Activated T-cell treated with anti-CD3 and anti-CD28 coated beads, Interleukin-2, amount 50 U/mL, for 72 hours (primary cell): ENCODE measurements around the gene CEP128. TPM values are rescaled to one million over a fixed set of nuclear protein-coding genes. Genes with fewer than 3 reads are reported as not detected.
"Not testable (repeated sequence)": the region's sequence is repeated elsewhere in the genome, so short reads cannot be mapped to it uniquely, and the experiment has no call there.

Experiments used
- ATAC-seq, 2 donors: fragments of 150-1000 bp; cut with Tn5 transposase; replicated peaks in 1 of 2; 2 replicates each; pipeline ENCODE4 v1.10.0; 2021; ENCODE audit warnings: moderate library complexity in 2 of 2, mild to moderate bottlenecking in 1 of 2
- DNase-seq, 2 donors: peaks; one replicate each; pipeline ENCODE4 v3.0.0; 2021 to 2022; ENCODE audit warnings: mixed read lengths in 1 of 2
- H3K27ac Mint-ChIP-seq: one replicate; pipeline ENCODE4 v1.8.0; 2022; ENCODE audit warnings: mild to moderate bottlenecking, moderate library complexity, mixed read lengths
- H3K27me3 Mint-ChIP-seq: one replicate; pipeline ENCODE4 v1.8.0; 2022; ENCODE audit warnings: low read depth, mixed read lengths
- H3K36me3 Mint-ChIP-seq, 2 donors: one replicate each; pipeline ENCODE4 v1.8.0; 2022; ENCODE audit warnings: mixed read lengths in 2 of 2, mild to moderate bottlenecking in 1 of 2; ENCODE audit not compliant: insufficient read depth in 2 of 2
- H3K4me1 Mint-ChIP-seq: one replicate; pipeline ENCODE4 v1.8.0; 2022; ENCODE audit warnings: low read depth, mixed read lengths
- H3K4me3 Mint-ChIP-seq, 2 donors: one replicate each; pipeline ENCODE4 v1.8.0; 2022; ENCODE audit warnings: mild to moderate bottlenecking in 2 of 2, mixed read lengths in 2 of 2, moderate library complexity in 2 of 2
- H3K9me3 Mint-ChIP-seq, 2 donors: one replicate each; pipeline ENCODE4 v1.8.0; 2022; ENCODE audit warnings: mixed read lengths in 2 of 2
- total RNA-seq, 2 donors: library from RNA; stranded (reverse); gene quantifications; one replicate each; pipeline ENCODE4 v1.2.3, GENCODE V29; 2022

The CEP128 gene
- total RNA-seq, 2 donors from 2014 or later, result 14.2 to 16.9 TPM

DNA sequence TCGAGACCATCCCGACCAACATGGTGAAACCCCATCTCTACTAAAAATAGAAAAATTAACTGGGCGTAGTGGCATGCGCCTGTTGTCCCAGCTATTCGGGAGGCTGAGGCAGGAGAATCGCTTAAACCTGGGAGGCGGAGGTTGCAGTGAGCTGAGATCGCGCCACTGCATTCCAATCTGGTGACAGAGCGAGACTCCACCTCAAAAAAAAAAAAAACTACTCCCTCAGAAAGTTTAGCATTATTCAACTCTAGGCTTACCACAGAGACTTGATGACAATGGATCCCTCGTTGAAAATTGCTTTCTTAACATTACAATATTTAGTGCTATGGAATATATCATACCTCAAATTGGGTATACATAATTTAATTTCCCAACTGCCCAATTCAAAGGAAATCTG is 29.5 kb downstream of the CEP128 start:
- not testable (repeated sequence) for H3K27ac Mint-ChIP-seq, ATAC-seq, H3K4me1 Mint-ChIP-seq, DNase-seq, H3K27me3 Mint-ChIP-seq, H3K9me3 Mint-ChIP-seq, H3K4me3 Mint-ChIP-seq
- peaks cover 2 to 14% of the 10 kb centered on the region in 2 donors for H3K36me3 Mint-ChIP-seq

DNA sequence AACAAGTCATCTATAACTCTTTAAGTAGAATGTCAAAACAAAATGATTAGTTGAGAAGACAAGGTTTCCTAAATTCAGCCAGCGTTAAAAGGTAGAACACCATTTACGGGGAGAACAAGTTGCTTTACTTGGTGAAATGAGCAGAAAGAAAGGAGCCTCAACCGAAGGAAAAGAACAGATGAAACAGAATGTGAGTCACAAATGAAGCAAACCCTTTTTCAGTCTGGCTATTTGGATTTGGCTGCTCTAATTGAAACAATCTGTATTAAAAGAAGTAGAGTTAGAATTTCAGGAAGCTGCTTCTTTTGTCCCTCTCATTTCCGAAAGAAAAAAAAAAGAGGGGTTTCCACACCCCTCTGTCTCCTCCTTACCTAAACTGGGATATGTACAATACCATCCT is 34.6 kb downstream of the CEP128 start:
- DNase-seq (no peak), ATAC-seq (no peak)
- Mint-ChIP-seq H3K4me3 (no peak overlapping the region), H3K4me1 (peaks cover 13% of the 10 kb centered on the region), H3K36me3 (peaks cover 0 to 10% of the 10 kb centered on the region in 2 donors), H3K27me3 (no peaks in the 10 kb centered on the region), H3K27ac (no peak overlapping the region), H3K9me3 (no peaks in the 10 kb centered on the region)

DNA sequence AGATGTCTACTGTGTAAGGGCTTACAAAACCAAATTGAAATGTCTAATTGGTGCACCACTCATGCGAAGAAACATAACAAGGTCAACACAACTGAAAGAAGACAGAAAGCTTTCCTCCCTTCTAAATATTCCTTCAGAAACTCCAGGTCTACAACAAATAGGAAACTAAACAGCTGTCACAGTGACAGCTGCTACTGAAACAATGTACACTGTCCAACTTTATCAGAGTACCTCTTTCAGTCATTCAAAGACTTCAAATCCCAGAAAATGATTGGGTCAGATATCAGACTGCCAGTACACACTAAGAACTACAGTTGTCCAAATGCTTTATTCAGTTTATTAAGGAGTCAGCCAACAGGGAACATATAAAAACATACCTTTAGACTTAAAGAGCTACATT is 35.2 kb downstream of the CEP128 start:
- Mint-ChIP-seq H3K4me3 (no peak overlapping the region), H3K4me1 (peaks cover 19% of the 10 kb centered on the region), H3K27ac (no peak overlapping the region), H3K27me3 (no peaks in the 10 kb centered on the region), H3K9me3 (no peaks in the 10 kb centered on the region), H3K36me3 (peaks cover 3 to 10% of the 10 kb centered on the region in 2 donors)
- DNase-seq (no peak), ATAC-seq (no peak)

DNA sequence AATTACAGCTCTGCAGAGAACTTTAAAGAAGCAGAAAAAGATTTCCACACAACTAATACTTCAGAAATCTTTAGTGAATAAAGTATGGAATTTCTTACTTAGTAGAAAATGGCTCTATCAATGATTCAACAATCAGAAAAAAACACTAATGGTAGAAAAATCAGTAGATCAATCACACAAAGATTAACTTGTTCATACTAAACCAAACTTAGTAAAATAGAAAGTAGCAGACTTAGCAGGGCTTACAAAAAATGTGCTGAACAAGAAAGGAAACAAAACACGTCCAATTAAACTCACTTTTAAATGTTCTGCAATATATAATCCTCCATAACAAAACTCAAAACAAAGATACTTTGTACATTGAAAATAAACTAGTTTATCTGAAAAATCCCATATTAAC is 38.9 kb downstream of the CEP128 start:
- H3K27me3 Mint-ChIP-seq, result no peaks in the 10 kb centered on the region
- H3K4me1 Mint-ChIP-seq, result peaks cover 19% of the 10 kb centered on the region
- H3K9me3 Mint-ChIP-seq, result no peaks in the 10 kb centered on the region
- no peak for ATAC-seq
- H3K27ac Mint-ChIP-seq, result no peak overlapping the region
- peaks cover 6 to 12% of the 10 kb centered on the region in 2 donors for H3K36me3 Mint-ChIP-seq
- no peak for DNase-seq
- H3K4me3 Mint-ChIP-seq, result peak overlapping the region in 1 of 2 donors; percentile 32

DNA sequence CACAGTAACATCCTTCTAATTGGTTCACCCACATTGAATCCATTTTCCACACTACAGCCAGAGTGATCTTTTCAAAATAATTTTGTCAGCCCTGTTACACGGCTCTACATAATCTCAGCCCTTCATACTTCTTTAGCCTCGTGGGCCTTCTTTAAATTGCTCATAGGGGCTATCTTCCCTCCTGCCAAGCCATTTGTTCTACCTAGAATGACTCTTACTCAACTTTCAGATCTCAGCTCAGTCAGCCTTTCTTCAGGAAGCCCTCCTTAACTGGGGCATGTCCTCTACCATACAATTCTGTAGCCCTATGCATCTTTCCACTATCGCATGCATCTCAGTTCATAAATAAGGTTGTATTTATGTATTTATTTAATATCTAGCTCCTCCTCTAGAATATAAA is 39.7 kb downstream of the CEP128 start:
- ATAC-seq, result peak; percentile 18 to 57
- DNase-seq, result no peak
- peaks cover 6 to 12% of the 10 kb centered on the region in 2 donors for H3K36me3 Mint-ChIP-seq
- peaks cover 19% of the 10 kb centered on the region for H3K4me1 Mint-ChIP-seq
- no peak overlapping the region for H3K27ac Mint-ChIP-seq
- H3K9me3 Mint-ChIP-seq, result no peaks in the 10 kb centered on the region
- H3K27me3 Mint-ChIP-seq, result no peaks in the 10 kb centered on the region
- H3K4me3 Mint-ChIP-seq, result no peak overlapping the region

DNA sequence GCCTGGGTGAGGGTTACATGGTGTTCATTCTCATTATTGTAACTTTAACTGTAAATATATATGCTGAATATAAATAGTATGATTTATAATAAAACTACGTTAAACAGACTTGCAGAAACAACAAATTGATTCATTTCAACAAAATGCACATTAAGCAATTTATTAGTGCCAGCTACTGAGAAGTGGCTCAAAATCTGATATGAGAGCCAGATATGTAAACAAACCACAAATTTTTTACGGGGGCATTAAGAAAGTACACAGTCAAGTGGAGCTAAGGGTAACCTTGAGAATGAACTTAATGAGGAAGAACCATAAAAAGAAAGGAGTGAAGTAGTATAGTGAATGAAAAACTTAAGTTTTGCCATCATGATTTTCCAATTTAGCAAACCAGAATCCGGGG is 40.3 kb downstream of the CEP128 start:
- Mint-ChIP-seq H3K4me1 (peaks cover 19% of the 10 kb centered on the region), H3K27ac (no peak overlapping the region), H3K4me3 (no peak overlapping the region), H3K36me3 (peaks cover 6 to 12% of the 10 kb centered on the region in 2 donors), H3K27me3 (no peaks in the 10 kb centered on the region), H3K9me3 (no peaks in the 10 kb centered on the region)
- ATAC-seq (no peak), DNase-seq (no peak)

DNA sequence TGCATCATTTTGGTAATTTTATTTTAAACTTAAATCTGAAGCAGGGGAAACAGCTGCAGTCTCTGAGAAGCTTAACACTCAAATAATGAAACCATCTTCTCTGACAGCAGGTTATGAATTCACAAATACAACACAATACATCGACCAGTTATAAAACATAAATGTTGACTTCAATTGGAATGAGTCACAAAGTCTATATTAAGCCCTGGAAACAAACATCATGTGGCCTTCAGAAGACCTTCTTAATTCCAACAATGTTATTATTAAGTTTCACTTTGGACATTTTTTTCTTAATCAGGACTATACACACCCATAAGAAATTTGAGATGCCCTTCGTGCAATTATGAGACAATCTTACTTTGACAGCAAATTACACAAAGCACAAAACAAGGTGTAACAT is 68.9 kb downstream of the CEP128 start:
- peaks cover 18 to 34% of the 10 kb centered on the region in 2 donors for H3K36me3 Mint-ChIP-seq
- no peak for ATAC-seq
- no peak for DNase-seq
- no peak overlapping the region for H3K4me3 Mint-ChIP-seq
- peaks cover 10 to 16% of the 10 kb centered on the region in 2 donors for H3K9me3 Mint-ChIP-seq
- H3K4me1 Mint-ChIP-seq, result no peaks in the 10 kb centered on the region
- no peak overlapping the region for H3K27ac Mint-ChIP-seq
- H3K27me3 Mint-ChIP-seq, result no peaks in the 10 kb centered on the region

DNA sequence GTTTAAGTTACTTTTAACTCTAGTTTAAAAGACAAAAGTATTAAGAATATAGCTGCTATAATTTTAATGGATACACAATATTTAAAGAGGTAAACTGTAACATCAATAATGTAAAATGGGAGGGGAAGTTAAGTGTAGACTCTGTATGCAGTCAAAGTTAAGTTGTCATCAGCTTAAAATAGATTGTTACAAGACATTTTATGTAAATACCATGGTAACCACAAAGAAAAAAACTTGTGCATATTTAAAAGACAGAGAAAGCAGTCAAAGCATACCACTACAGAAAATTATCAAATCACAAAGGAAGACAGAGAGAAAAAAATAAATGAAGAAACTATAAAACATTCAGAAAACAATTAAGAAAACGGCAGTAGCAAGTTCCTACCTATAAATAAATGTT is 73.3 kb downstream of the CEP128 start:
- H3K4me3 Mint-ChIP-seq, result no peak overlapping the region
- H3K27ac Mint-ChIP-seq, result no peak overlapping the region
- ATAC-seq, result no peak
- H3K27me3 Mint-ChIP-seq, result no peaks in the 10 kb centered on the region
- no peaks in the 10 kb centered on the region for H3K4me1 Mint-ChIP-seq
- peaks cover 18 to 34% of the 10 kb centered on the region in 2 donors for H3K36me3 Mint-ChIP-seq
- no peak for DNase-seq
- peaks cover 14 to 18% of the 10 kb centered on the region in 2 donors for H3K9me3 Mint-ChIP-seq

DNA sequence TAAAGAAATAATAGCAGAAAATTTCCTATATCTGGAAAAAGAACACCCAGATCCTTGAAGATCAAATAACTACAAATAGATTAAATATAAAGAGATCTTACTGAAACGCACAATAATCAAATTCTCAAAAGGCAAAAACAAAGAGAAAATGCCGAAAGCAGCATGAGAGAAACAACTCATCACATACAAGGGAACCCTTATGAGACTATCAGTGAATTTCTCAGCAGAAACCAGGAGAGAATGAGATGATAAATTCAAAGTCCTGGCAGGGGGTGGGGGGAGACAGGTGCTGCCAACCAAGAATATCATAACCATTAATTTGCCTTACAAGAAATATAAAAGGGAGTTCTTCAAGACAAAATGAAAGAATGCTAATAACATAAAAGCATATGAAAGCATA is 73.7 kb downstream of the CEP128 start:
- Mint-ChIP-seq H3K4me1 (no peaks in the 10 kb centered on the region), H3K4me3 (no peak overlapping the region), H3K36me3 (peaks cover 18 to 34% of the 10 kb centered on the region in 2 donors), H3K9me3 (peaks cover 14 to 18% of the 10 kb centered on the region in 2 donors), H3K27ac (no peak overlapping the region), H3K27me3 (no peaks in the 10 kb centered on the region)
- no peak for ATAC-seq
- no peak for DNase-seq

DNA sequence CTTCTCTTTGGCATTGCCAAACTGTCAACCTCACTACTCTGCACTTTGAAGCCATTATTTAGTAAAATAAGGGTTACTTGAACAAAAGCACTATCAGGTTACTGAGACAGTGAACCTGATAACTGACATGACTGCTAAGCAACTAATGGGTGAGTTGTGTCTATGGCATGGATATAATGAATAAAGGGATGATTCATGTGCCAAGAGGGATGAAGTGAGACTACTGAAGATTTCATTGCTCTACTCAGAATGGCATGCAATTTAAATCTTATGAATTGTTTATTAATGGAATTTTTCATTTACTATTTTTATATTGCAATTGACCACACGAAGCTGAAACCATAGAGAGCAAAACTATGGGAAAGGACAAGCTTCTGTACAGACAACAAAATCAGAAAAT is 74.4 kb downstream of the CEP128 start:
- peaks cover 18 to 34% of the 10 kb centered on the region in 2 donors for H3K36me3 Mint-ChIP-seq
- no peak for DNase-seq
- no peak overlapping the region for H3K4me3 Mint-ChIP-seq
- H3K4me1 Mint-ChIP-seq, result no peaks in the 10 kb centered on the region
- peaks cover 14 to 18% of the 10 kb centered on the region in 2 donors for H3K9me3 Mint-ChIP-seq
- no peaks in the 10 kb centered on the region for H3K27me3 Mint-ChIP-seq
- H3K27ac Mint-ChIP-seq, result no peak overlapping the region
- no peak for ATAC-seq

DNA sequence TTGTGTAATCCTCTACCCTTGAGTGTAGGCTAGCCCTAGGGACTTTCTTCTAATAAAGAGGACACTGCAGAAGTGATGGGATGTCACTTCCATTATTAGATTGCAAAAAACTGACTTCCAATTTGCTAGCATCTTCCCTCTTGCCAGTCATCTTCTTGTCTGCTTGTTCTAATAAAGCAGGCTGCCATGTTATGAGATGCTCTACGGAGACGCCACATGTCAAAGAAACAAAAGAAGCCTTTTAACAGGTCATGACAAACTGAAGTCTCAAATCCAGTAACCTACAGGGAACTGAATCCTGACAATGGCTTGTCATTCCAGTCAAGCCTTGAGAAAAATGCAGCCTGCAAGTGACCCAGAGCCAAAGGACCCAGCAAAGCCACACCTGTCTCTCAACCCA is 76.0 kb downstream of the CEP128 start:
- peaks cover 11 to 12% of the 10 kb centered on the region in 2 donors for H3K9me3 Mint-ChIP-seq
- H3K4me3 Mint-ChIP-seq, result no peak overlapping the region
- peaks cover 18 to 27% of the 10 kb centered on the region in 2 donors for H3K36me3 Mint-ChIP-seq
- H3K27me3 Mint-ChIP-seq, result no peaks in the 10 kb centered on the region
- no peaks in the 10 kb centered on the region for H3K4me1 Mint-ChIP-seq
- no peak overlapping the region for H3K27ac Mint-ChIP-seq
- no peak for ATAC-seq
- DNase-seq, result no peak

DNA sequence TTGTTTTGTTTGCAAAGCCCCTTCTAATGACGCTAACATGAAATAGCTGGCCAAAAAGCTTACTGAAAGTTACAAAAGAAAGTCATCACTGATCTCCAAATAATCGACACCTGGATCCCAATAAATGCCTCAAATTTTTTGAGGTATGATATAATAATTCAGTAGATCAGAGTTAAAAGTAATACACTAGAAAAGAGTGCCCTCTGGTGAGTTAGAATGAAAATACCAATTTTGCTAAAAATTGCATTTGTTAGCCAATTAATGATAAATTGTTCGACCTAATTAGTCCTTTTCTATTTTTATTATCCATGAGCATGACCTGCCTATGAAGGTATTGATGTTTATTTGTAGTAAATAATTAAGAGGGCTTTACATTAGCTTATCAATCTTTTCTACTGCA is 78.6 kb downstream of the CEP128 start:
- Mint-ChIP-seq H3K4me1 (no peaks in the 10 kb centered on the region), H3K36me3 (peaks cover 7 to 9% of the 10 kb centered on the region in 2 donors), H3K27ac (no peak overlapping the region), H3K27me3 (no peaks in the 10 kb centered on the region), H3K9me3 (peaks cover 4 to 6% of the 10 kb centered on the region in 2 donors), H3K4me3 (no peak overlapping the region)
- ATAC-seq (no peak), DNase-seq (no peak)

DNA sequence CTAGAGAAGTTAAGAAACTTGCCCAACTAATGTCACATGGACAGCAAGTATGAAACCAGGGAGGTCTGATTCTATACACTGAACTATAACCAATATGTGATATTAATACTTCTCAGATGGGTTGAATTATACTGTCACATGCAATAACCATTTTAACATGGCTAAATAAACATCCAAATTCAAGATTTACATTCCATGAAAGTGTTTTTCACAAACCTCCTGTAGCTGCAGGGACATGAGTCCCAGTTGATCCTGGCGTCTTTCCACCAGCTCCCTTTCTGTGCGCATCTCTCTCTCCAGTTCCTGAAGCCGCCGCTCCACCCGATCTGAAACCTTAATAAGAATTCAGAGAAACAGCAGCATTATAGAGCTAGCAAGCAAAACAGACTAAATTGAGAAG is 79.0 kb downstream of the CEP128 start:
- Mint-ChIP-seq H3K4me1 (no peaks in the 10 kb centered on the region), H3K27ac (no peak overlapping the region), H3K27me3 (no peaks in the 10 kb centered on the region), H3K4me3 (no peak overlapping the region), H3K9me3 (peaks cover 3% of the 10 kb centered on the region in 2 donors), H3K36me3 (peaks cover 3 to 6% of the 10 kb centered on the region in 2 donors)
- DNase-seq (no peak), ATAC-seq (no peak)

DNA sequence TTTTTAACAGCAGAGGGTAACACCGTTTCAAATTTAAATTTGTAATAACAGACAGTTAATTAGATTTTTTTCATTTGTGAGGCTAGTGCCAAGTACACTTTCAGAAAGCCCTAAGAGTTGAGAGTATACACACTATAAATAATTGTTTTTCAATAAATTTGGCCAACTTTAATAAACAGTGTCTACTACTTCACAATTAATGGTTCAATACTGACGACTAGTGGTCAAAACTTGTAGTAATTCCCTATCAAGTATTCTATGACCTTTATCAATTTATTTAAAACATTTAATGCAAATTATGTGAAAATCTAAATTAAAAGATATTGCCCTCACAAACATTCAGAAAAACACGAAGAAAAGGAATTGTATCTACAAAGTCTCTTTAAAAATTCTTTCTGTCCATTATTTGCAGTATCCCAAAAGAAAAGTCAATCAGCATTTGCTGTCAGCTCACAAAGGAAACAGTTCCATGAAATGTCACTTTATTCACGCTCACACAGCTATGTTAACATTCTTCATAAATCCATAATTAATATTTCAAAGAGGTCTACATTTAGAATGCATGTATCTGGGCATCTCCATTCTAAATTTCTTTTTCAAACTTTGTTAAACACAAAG is 91.2 kb downstream of the CEP128 start:
- H3K27ac Mint-ChIP-seq, result no peak overlapping the region
- no peak overlapping the region for H3K4me3 Mint-ChIP-seq
- H3K4me1 Mint-ChIP-seq, result no peaks in the 10 kb centered on the region
- DNase-seq (no peak), ATAC-seq (no peak)
- H3K36me3 Mint-ChIP-seq, result no peaks in the 10 kb centered on the region
- no peaks in the 10 kb centered on the region for H3K9me3 Mint-ChIP-seq
- H3K27me3 Mint-ChIP-seq, result no peaks in the 10 kb centered on the region
